Occipital lobe (tissue), 2 donors: ENCODE measurements around the gene RPE. TPM values are rescaled to one million over a fixed set of nuclear protein-coding genes. Genes with fewer than 3 reads are reported as not detected.

Experiments
- DNase-seq: peaks from one replicate; lab custom pipeline; 2025; lab: John Stamatoyannopoulos, UW
- total RNA-seq: library from RNA; depleted of rRNA; stranded (reverse); fragments of >200 nt; gene quantifications from one replicate; pipeline ENCODE4 v1.2.3, GENCODE V29; 2014

The RPE gene
- total RNA-seq, 1 donor from 2014 or later: 98.1 TPM

- DNase-seq: no peak
These were observed 1.7 kb upstream of the RPE start for GRCh38 chr2:210000464-210001324.

- no peak for DNase-seq
These were observed 921 bp downstream of the RPE start for GRCh38 chr2:210003359-210003758.

GRCh38 chr2:210004881-210005280, 2.4 kb downstream of the RPE start:
- DNase-seq: no peak

GRCh38 chr2:210007895-210008294, 5.5 kb downstream of the RPE start:
- DNase-seq: no peak

- DNase-seq: no peak
These were observed 6.7 kb downstream of the RPE start for GRCh38 chr2:210009126-210009525.

- no peak for DNase-seq
These were observed 7.5 kb downstream of the RPE start for GRCh38 chr2:210009896-210010295.

- no peak for DNase-seq
These were observed 17.7 kb downstream of the RPE start for GRCh38 chr2:210020138-210020537.

GRCh38 chr2:210022824-210023223, 20.4 kb downstream of the RPE start:
- DNase-seq: no peak

- DNase-seq: no peak
These were observed 25.2 kb downstream of the RPE start for GRCh38 chr2:210027608-210028007.

- DNase-seq: no peak
These were observed 25.7 kb downstream of the RPE start for GRCh38 chr2:210028178-210028577.

GRCh38 chr2:210034087-210034683, 31.7 kb downstream of the RPE start:
- DNase-seq: no peak

GRCh38 chr2:210035679-210036078, 33.2 kb downstream of the RPE start:
- no peak for DNase-seq

GRCh38 chr2:210038078-210038477, 35.6 kb downstream of the RPE start:
- no peak for DNase-seq

- no peak for DNase-seq
These were observed 44.5 kb downstream of the RPE start for GRCh38 chr2:210046851-210047500.

GRCh38 chr2:210049831-210050230, 47.4 kb downstream of the RPE start:
- DNase-seq: no peak

GRCh38 chr2:210050885-210051284, 48.4 kb downstream of the RPE start:
- DNase-seq: no peak

GRCh38 chr2:210054696-210055095, 52.3 kb downstream of the RPE start:
- no peak for DNase-seq

GRCh38 chr2:210055825-210056224, 53.4 kb downstream of the RPE start:
- DNase-seq: no peak

GRCh38 chr2:210063306-210063705, 60.9 kb downstream of the RPE start:
- no peak for DNase-seq
